Left colon (tissue), 2 donors: ENCODE data around the gene CDK5RAP3. TPM values are rescaled to one million over a fixed set of nuclear protein-coding genes. Genes with fewer than 3 reads are reported as not detected.
"Not testable (repeated sequence)": the region's sequence is repeated elsewhere in the genome, so short reads cannot be mapped to it uniquely, and the experiment has no call there.

ENCODE experiments used
- ATAC-seq: fragments of 200-7000 bp; cut with Tn5 transposase; one replicate; pipeline ENCODE4 v1.9.1; 2020; ENCODE audit warnings: mild to moderate bottlenecking, moderate library complexity
- DNase-seq, 2 donors: peaks; one replicate each; pipeline ENCODE4 v3.0.0-alpha.2; 2020
- intact Hi-C, 2 donors: fragments of 100-400 bp; cut with DNase I in 1 of 2; cut with micrococcal nuclease in 1 of 2; formaldehyde crosslinking; loops; one replicate each; pipeline versions ENCODE4 v1.11.2 to v1.14.0; 2022; cut with DNase I, micrococcal nuclease
- long read RNA-seq: library from polyadenylated mRNA; unstranded; transcript quantifications from one replicate; pipeline ENCODE4 v2.0.0, GENCODE V29; 2021
- total RNA-seq, 2 donors: library from RNA; stranded (reverse); fragmentation: NEBNext Ultra II Directional; extraction: Animal tissue kit (Norgen Biotek cat#: 25700); gene quantifications; one replicate each; pipeline ENCODE4 v1.2.1, GENCODE V29; 2021
- donor health status: DM: no; HTN: no; CAD: no.
- donor health status: DM: yes; HTN: yes; CAD: no.

The CDK5RAP3 gene
- 100 to 1,000 TPM; 136 to 187 TPM for total RNA-seq
- long read RNA-seq, transcript CDK5RAP3-201 (14 exons, 1,866 nt) = major isoform, 120 of 151 reads
- long read RNA-seq, partial matches to known transcripts = 11 of 151 reads
- long read RNA-seq, other reads (novel, unspliced or antisense) = 12 of 151 reads

- intact Hi-C loops = no loop called here
- peak; percentile 100 for DNase-seq
- ATAC-seq = peak; percentile 74
Observed at GRCh38 chr17:47970725-47971499, at the start of gene CDK5RAP3. Gene CDK5RAP3, plus strand, starts transcription at chr17:47971113. Its CDS starts 34 bp downstream, at chr17:47971147.

GRCh38 chr17:47924785-47925677, 45.9 kb upstream of the CDK5RAP3 start:
- ATAC-seq (no peak), DNase-seq (no peak)
- intact Hi-C loops = no loop called here

GRCh38 chr17:47925678-47925988, 45.3 kb upstream of the CDK5RAP3 start:
- intact Hi-C loops = no loop called here
- no peak for ATAC-seq
- no peak for DNase-seq

GRCh38 chr17:47927821-47928400, 43.0 kb upstream of the CDK5RAP3 start:
- intact Hi-C loops = no loop called here
- no peak for DNase-seq
- no peak for ATAC-seq

GRCh38 chr17:47928415-47928814, 42.5 kb upstream of the CDK5RAP3 start:
- ATAC-seq (no peak), DNase-seq (no peak)
- intact Hi-C loops = no loop called here

- DNase-seq (no peak), ATAC-seq (peak; percentile 82)
- intact Hi-C loops = no loop called here
Observed at GRCh38 chr17:47929218-47930000, 41.5 kb upstream of the CDK5RAP3 start.

- DNase-seq (no peak), ATAC-seq (no peak)
- intact Hi-C loops = no loop called here
Observed at GRCh38 chr17:47931848-47932247, 39.1 kb upstream of the CDK5RAP3 start.

- ATAC-seq (no peak), DNase-seq (no peak)
- intact Hi-C loops = no loop called here
Observed at GRCh38 chr17:47934856-47935255, 36.1 kb upstream of the CDK5RAP3 start.

GRCh38 chr17:47935468-47935867, 35.4 kb upstream of the CDK5RAP3 start:
- DNase-seq, ATAC-seq, intact Hi-C loops: not testable (repeated sequence)

- ATAC-seq (no peak), DNase-seq (no peak)
Observed at GRCh38 chr17:47935961-47936360, 35.0 kb upstream of the CDK5RAP3 start.

GRCh38 chr17:47937941-47938340, 33.0 kb upstream of the CDK5RAP3 start:
- ATAC-seq = no peak
- intact Hi-C loops = no loop called here
- DNase-seq = no peak

More at GRCh38 chr17:47935961-47936360, 35.0 kb upstream of the CDK5RAP3 start:
- intact Hi-C loops = no loop called here

GRCh38 chr17:47941246-47942095, 29.4 kb upstream of the CDK5RAP3 start, which contains the start of gene PNPO:
Gene PNPO, plus strand, starts transcription at chr17:47941571. Its CDS starts 105 bp downstream, at chr17:47941676.
- ATAC-seq (peak; percentile 83), DNase-seq (peak; percentile 93 to 97)
- intact Hi-C loops = loop anchor here in 1 of 2 donors (10.0 kb wide), 1 partner anchor 97 kb away; the partner anchor contains the start of gene SCRN2

- intact Hi-C loops = loop anchor here in 1 of 2 donors (10.0 kb wide), 1 partner anchor 97 kb away; the partner anchor contains the start of gene SCRN2
- DNase-seq (no peak), ATAC-seq (no peak)
Observed at GRCh38 chr17:47942096-47942510, 28.8 kb upstream of the CDK5RAP3 start.

GRCh38 chr17:47942568-47942967, 28.3 kb upstream of the CDK5RAP3 start:
- ATAC-seq = no peak
- no peak for DNase-seq
- intact Hi-C loops = loop anchor here in 1 of 2 donors (10.0 kb wide), 1 partner anchor 98 kb away; the partner anchor contains the start of gene SCRN2

GRCh38 chr17:47945080-47945479, 25.8 kb upstream of the CDK5RAP3 start:
- intact Hi-C loops = loop anchor here in 1 of 2 donors (10.0 kb wide), 1 partner anchor 100 kb away; the partner anchor contains the start of gene SCRN2
- no peak for ATAC-seq
- DNase-seq = no peak

- DNase-seq (peak in 1 of 2 donors; percentile 46), ATAC-seq (peak; percentile 1)
- intact Hi-C loops = loop anchor here in 1 of 2 donors (10.0 kb wide), 1 partner anchor 101 kb away; the partner anchor contains the start of gene SCRN2
Observed at GRCh38 chr17:47945529-47946508, 25.1 kb upstream of the CDK5RAP3 start.
